Heart left ventricle (tissue), 16 donors: Measurements from ENCODE around the gene CSTPP1. TPM values are rescaled to one million over a fixed set of nuclear protein-coding genes. Genes with fewer than 3 reads are reported as not detected.
A peak's percentile ranks its signal among the peaks of the same experiment; 100 is the strongest.

ENCODE experiments used
- ATAC-seq, 4 donors: fragments of 200-7000 bp; cut with Tn5 transposase; one replicate each; pipeline ENCODE4 v1.9.1; 2020 to 2022; ENCODE audit warnings: moderate library complexity in 4 of 4, mild to moderate bottlenecking in 3 of 4, moderate number of reproducible peaks in 1 of 4
- DNase-seq, 5 donors: peaks; one replicate each; pipeline ENCODE4 v3.0.0-alpha.2; 2020
- H3K27ac ChIP-seq, 12 donors: fragments of 200-600 bp; sonication (generic) in 4 of 12; one replicate each; pipeline versions ENCODE4 v1.5.0 to v1.8.0; 2016 to 2022; ENCODE audit warnings: mild to moderate bottlenecking in 2 of 12
- H3K27me3 ChIP-seq, 9 donors: fragments of 200-600 bp; sonication (generic) in 2 of 9; one replicate each; pipeline versions ENCODE4 v1.5.1 to v1.8.0; 2016 to 2022; ENCODE audit warnings: mild to moderate bottlenecking in 3 of 9
- H3K36me3 ChIP-seq, 9 donors: fragments of 200-600 bp; sonication (generic) in 2 of 9; one replicate each; pipeline versions ENCODE4 v1.5.0 to v1.8.0; 2018 to 2022; ENCODE audit warnings: mild to moderate bottlenecking in 2 of 9
- H3K4me1 ChIP-seq, 12 donors: fragments of 200-600 bp; sonication (generic) in 4 of 12; one replicate each; pipeline versions ENCODE4 v1.5.0 to v1.8.0; 2016 to 2022; ENCODE audit warnings: mild to moderate bottlenecking in 3 of 12
- H3K4me3 ChIP-seq, 12 donors: fragments of 200-600 bp; sonication (generic) in 4 of 12; one replicate each; pipeline versions ENCODE4 v1.5.0 to v1.8.0; 2017 to 2022; ENCODE audit warnings: mild to moderate bottlenecking in 9 of 12, moderate library complexity in 4 of 12
- H3K9me3 ChIP-seq, 12 donors: fragments of 200-600 bp; sonication (generic) in 4 of 12; one replicate each; pipeline versions ENCODE4 v1.5.0 to v1.8.0; 2016 to 2022; ENCODE audit warnings: mild to moderate bottlenecking in 1 of 12
- CTCF ChIP-seq, 12 donors: fragments of 200-600 bp; sonication (generic) in 4 of 12; IDR thresholded peaks; one replicate each; pipeline versions ENCODE4 v1.5.0 to v1.8.0; 2018 to 2022; ENCODE audit warnings: antibody characterized with exemption in 12 of 12, mild to moderate bottlenecking in 5 of 12
- POLR2A ChIP-seq, 2 donors: fragments of 450-650 bp; IDR thresholded peaks; one replicate each; pipeline ENCODE4 v1.6.1; 2017; ENCODE audit warnings: antibody characterized with exemption in 2 of 2, mild to moderate bottlenecking in 2 of 2, moderate library complexity in 2 of 2
- WGBS, 4 donors: extraction: QIAGEN DNeasy Blood & Tissue Kit in 2 of 4; methylation state at CpG; one replicate each; pipeline versions ENCODE4 v1.1.5 to v1.1.7; 2013 to 2018; 5-methylcytosine and 5-hydroxymethylcytosine counted together
- intact Hi-C, 10 donors: fragments of 100-400 bp; cut with DNase I; formaldehyde crosslinking; loops; one replicate each; pipeline versions ENCODE4 v1.11.1 to v1.14.2; 2022
- polyA plus RNA-seq, 2 donors: library from polyadenylated mRNA; stranded (reverse); fragments of 200-250 nt; gene quantifications; one replicate each; pipeline ENCODE4 v1.2.3, GENCODE V29; 2013
- total RNA-seq, 9 donors: library from RNA; depleted of rRNA in 2 of 9; stranded (reverse); fragments of >200 nt in 2 of 9; fragmentation: NEBNext Ultra II Directional in 3 of 9; extraction: Animal tissue kit (Norgen Biotek cat#: 25700) in 3 of 9; gene quantifications; one replicate each; pipeline versions ENCODE4 v1.1.0 to v1.2.4, GENCODE V29; 2016 to 2023
- donor health status: ischemic (EF 13 %, LVEDD 7.1; RV severe dilation, severe dysfunction).
- donor health status: healthy with polysubstance abuse.
- donor health status: DM: no; HTN: yes; CAD: no.
- donor health status: DM: no; HTN: no; CAD: no.
- donor health status: ischemic (EF 25% LVEDD 6.9; RV normal size, moderate dysfunction).
- donor health status: ischemic (EF 25% LVEDD 5.7; RV mildly dilated, moderate dysfunction).
- donor health status: healthy.
- donor health status: DM: yes; HTN: yes; CAD: no.
- donor health status: ischemic (EF 35%, LVEDD 5.7; RV mildly dilated, moderate dysfunction).
- donor health status: nonischemic (EF 11% LVEDD 7.7; RV severe dilation, severe dysfunction).
- donor health status: DM: yes; HTN: yes; CAD: no.
- donor health status: PGD.
- donor health status: ischemic (EF 29% LVEDD 5.4; RV normal size, mild dysfunction).
- donor health status: nonischemic (EF 23%, LVEDD 6.1; RV moderate dilation, normal function).

Gene CSTPP1
- total and polyA plus RNA-seq, 11 donors, result 9.9 to 33.4 (median 14.7) TPM

DNA sequence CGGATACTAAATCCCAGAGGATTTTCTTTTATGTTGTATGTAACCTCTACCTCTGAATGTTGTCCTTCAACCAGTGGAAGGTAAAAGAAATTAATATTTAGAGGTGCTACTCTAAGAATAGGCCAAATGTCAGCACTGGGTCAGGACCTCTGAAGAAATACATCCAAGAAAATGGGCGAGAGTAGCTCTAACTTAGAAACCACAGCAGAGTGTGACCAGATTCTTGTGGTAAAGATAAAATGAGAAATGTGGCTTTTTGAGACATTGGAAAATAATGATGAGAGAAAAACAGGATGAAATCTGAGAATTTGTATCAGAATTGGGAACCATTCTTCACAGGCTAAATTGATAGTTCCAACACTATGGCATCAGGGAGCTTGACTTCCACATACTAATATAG is 63.5 kb downstream of the CSTPP1 start:
- Histone ChIP-seq H3K27ac (no peak overlapping the region), H3K27me3 (no peaks in the 10 kb centered on the region), H3K9me3 (no peaks in the 10 kb centered on the region), H3K36me3 (peaks cover 0 to 8% (median 0%) of the 10 kb centered on the region in 9 donors), H3K4me1 (peaks cover 0 to 29% (median 20%) of the 10 kb centered on the region in 12 donors), H3K4me3 (no peak overlapping the region)
- intact Hi-C loops, result loop anchor here in 2 of 10 donors (5.0 to 10.0 kb wide), 2 partner anchors 85 to 152 kb away; partner anchors contain the start of gene LRP4 (in 1 of the 2)
- WGBS, 4 donors, result 87 to 95% (median 90%) methylated on average over 2 of the region's 2 CpGs
- DNase-seq, result no peak
- ATAC-seq, result no peak
- TF ChIP-seq CTCF (IDR thresholded peaks at IDR 0.05), result no peak
- no peak for TF ChIP-seq POLR2A (IDR thresholded peaks at IDR 0.05)

DNA sequence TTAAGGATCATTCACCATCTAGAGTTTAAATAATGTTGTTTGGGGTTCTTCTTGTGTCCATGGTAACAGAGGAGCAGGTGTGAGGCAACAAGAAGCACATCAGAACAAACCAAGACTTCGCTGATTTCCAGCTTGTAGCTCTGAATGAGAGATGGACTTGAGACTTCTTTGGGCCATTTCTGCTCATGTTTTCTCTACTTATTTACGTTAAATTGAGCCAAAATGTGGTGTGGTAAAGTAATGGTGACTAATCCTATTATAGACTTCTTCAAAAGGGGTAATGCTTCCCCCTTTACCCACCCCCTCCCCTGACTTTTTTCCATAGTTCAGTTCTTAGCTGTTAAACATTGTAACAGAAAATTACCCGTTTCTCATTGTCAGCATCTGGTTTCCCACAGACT is 65.2 kb downstream of the CSTPP1 start:
- Histone ChIP-seq H3K4me3 (no peak overlapping the region), H3K9me3 (no peaks in the 10 kb centered on the region), H3K36me3 (peaks cover 0 to 8% (median 0%) of the 10 kb centered on the region in 9 donors), H3K27me3 (no peaks in the 10 kb centered on the region), H3K27ac (peak overlapping the region in 2 of 12 donors; percentile 26 to 68), H3K4me1 (peaks cover 0 to 37% (median 25%) of the 10 kb centered on the region in 12 donors)
- TF ChIP-seq POLR2A (IDR thresholded peaks at IDR 0.05) (no peak), CTCF (IDR thresholded peaks at IDR 0.05) (no peak)
- intact Hi-C loops, result loop anchor here in 2 of 10 donors (5.0 to 10.0 kb wide), 2 partner anchors 87 to 151 kb away; partner anchors contain the start of gene LRP4 (in 1 of the 2)
- 71 to 87% (median 79%) methylated on average over 3 of the region's 3 CpGs for WGBS, 4 donors
- DNase-seq (no peak), ATAC-seq (no peak)

- Histone ChIP-seq H3K9me3 (no peaks in the 10 kb centered on the region), H3K27me3 (no peaks in the 10 kb centered on the region), H3K4me3 (no peak overlapping the region), H3K4me1 (peaks cover 0 to 37% (median 25%) of the 10 kb centered on the region in 12 donors), H3K27ac (peak overlapping the region in 2 of 12 donors; percentile 26 to 68), H3K36me3 (peaks cover 0 to 8% (median 0%) of the 10 kb centered on the region in 9 donors)
- intact Hi-C loops, result loop anchor here in 2 of 10 donors (5.0 to 10.0 kb wide), 2 partner anchors 88 to 150 kb away; partner anchors contain the start of gene LRP4 (in 1 of the 2)
- no peak for DNase-seq
- WGBS, 4 donors, result 30 to 38% (median 34%) methylated on average over 1 of the region's 1 CpG
- TF ChIP-seq POLR2A (IDR thresholded peaks at IDR 0.05), result no peak
- no peak for ATAC-seq
Observed at GRCh38 chr11:47002390-47002789, 65.8 kb downstream of the CSTPP1 start.

DNA sequence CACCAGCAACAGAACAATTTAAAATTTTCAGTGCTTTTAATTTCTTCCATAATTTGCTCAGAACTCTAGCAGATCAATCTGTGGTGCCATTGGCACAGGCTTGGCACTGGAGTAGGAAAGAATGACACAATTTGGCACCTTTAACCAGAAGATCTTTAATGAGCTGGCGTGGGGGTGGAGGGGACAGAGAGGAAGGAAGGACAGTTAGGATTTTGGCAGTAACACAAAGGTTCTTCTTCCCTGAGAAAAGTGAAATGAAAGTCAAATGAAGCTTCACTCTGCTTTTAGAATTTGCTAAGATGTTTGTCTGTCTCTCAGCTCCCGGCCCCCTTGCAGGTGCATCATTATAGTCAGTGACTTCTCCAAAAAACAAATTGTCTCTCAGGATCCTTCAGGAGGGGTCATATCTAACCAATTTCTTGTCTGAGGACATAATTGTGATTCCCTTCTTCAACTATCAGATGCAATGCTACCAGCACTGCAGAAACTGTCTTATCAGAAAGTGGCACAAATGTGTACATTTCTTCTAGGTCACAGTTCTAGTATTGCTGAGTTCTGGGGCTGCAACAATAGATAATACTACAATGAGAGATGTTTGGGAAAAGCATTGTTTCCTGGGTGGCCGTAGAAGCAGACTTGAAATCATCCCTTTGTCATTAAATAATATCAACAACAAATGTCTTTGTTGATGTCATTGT is 66.8 kb downstream of the CSTPP1 start:
- H3K4me3 ChIP-seq, result no peak overlapping the region
- ATAC-seq (peak in 2 of 4 donors; percentile 34 to 40), DNase-seq (peak in 4 of 5 donors; percentile 22 to 32 (median 27))
- peaks cover 0 to 37% (median 25%) of the 10 kb centered on the region in 12 donors for H3K4me1 ChIP-seq
- H3K27ac ChIP-seq, result peak overlapping the region in 6 of 12 donors; percentile 26 to 69 (median 50)
- H3K27me3 ChIP-seq, result no peaks in the 10 kb centered on the region
- H3K9me3 ChIP-seq, result no peaks in the 10 kb centered on the region
- H3K36me3 ChIP-seq, result no peaks in the 10 kb centered on the region
- TF ChIP-seq POLR2A (IDR thresholded peaks at IDR 0.05) (no peak), CTCF (IDR thresholded peaks at IDR 0.05) (no peak)
- intact Hi-C loops, result loop anchor here in 2 of 10 donors (5.0 to 10.0 kb wide), 2 partner anchors 89 to 149 kb away; partner anchors contain the start of gene LRP4 (in 1 of the 2)
- WGBS, 4 donors, result 55 to 69% (median 63%) methylated on average over 3 of the region's 3 CpGs
